Measurements from ENCODE around the gene TGFB2.
A peak's percentile ranks its signal among the peaks of the same experiment; 100 is the strongest.

TGFB2 gene

GRCh38 chr1:218374401-218375353 lies 29.5 kb downstream of the TGFB2 start:
- Histone ChIP-seq H3K27ac (ENCODE audit: low read depth, low read length, severe bottlenecking) (peak overlapping the region; percentile 77), H3K4me1 (ENCODE audit: control insufficient read depth, insufficient read depth, low read length, poor library complexity, severe bottlenecking) (peaks cover 46% of the 10 kb centered on the region), H3K9me3 (ENCODE audit: control insufficient read depth, low read length) (no peaks in the 10 kb centered on the region), H3K36me3 (ENCODE audit: control insufficient read depth, insufficient read depth, low read length) (peaks cover 23% of the 10 kb centered on the region), H3K4me3 (ENCODE audit: extremely low read depth, insufficient read depth, low read length, poor library complexity, severe bottlenecking) (no peak overlapping the region)
- 72 to 94% methylated on average over 2 to 3 of the region's 7 CpGs for WGBS, 2 experiments (ENCODE audit: insufficient coverage in 2 of 2)

GRCh38 chr1:218376722-218377121 lies 31.6 kb downstream of the TGFB2 start:
- no peak overlapping the region for H3K4me3 ChIP-seq (ENCODE audit: extremely low read depth, insufficient read depth, low read length, poor library complexity, severe bottlenecking)
- H3K36me3 ChIP-seq (ENCODE audit: control insufficient read depth, insufficient read depth, low read length): peaks cover 17% of the 10 kb centered on the region
- peaks cover 38% of the 10 kb centered on the region for H3K4me1 ChIP-seq (ENCODE audit: control insufficient read depth, insufficient read depth, low read length, poor library complexity, severe bottlenecking)
- peak overlapping the region; percentile 63 for H3K27ac ChIP-seq (ENCODE audit: low read depth, low read length, severe bottlenecking)
- 100% methylated on average over 1 to 2 of the region's 2 CpGs for WGBS, 2 experiments (ENCODE audit: insufficient coverage in 2 of 2)
- no peaks in the 10 kb centered on the region for H3K9me3 ChIP-seq (ENCODE audit: control insufficient read depth, low read length)

- Histone ChIP-seq H3K4me3 (ENCODE audit: extremely low read depth, insufficient read depth, low read length, poor library complexity, severe bottlenecking) (no peak overlapping the region), H3K27ac (ENCODE audit: low read depth, low read length, severe bottlenecking) (peak overlapping the region; percentile 63), H3K9me3 (ENCODE audit: control insufficient read depth, low read length) (no peaks in the 10 kb centered on the region), H3K36me3 (ENCODE audit: control insufficient read depth, insufficient read depth, low read length) (peaks cover 17% of the 10 kb centered on the region), H3K4me1 (ENCODE audit: control insufficient read depth, insufficient read depth, low read length, poor library complexity, severe bottlenecking) (peaks cover 34% of the 10 kb centered on the region)
- WGBS, 2 experiments (ENCODE audit: insufficient coverage in 2 of 2): 90% methylated on average over 2 of the region's 4 CpGs; no CpG with 5 or more reads in 1 of the 2 experiments
Measured at GRCh38 chr1:218377143-218377660, 32.1 kb downstream of the TGFB2 start.

GRCh38 chr1:218380125-218380977 lies 35.2 kb downstream of the TGFB2 start:
- Histone ChIP-seq H3K9me3 (ENCODE audit: control insufficient read depth, low read length) (no peaks in the 10 kb centered on the region), H3K4me3 (ENCODE audit: extremely low read depth, insufficient read depth, low read length, poor library complexity, severe bottlenecking) (no peak overlapping the region), H3K36me3 (ENCODE audit: control insufficient read depth, insufficient read depth, low read length) (peaks cover 17% of the 10 kb centered on the region), H3K27ac (ENCODE audit: low read depth, low read length, severe bottlenecking) (no peak overlapping the region), H3K4me1 (ENCODE audit: control insufficient read depth, insufficient read depth, low read length, poor library complexity, severe bottlenecking) (peaks cover 20% of the 10 kb centered on the region)
- WGBS, 2 experiments (ENCODE audit: insufficient coverage in 2 of 2): 94 to 100% methylated on average over 4 to 6 of the region's 7 CpGs

GRCh38 chr1:218382261-218382660 lies 37.1 kb downstream of the TGFB2 start:
- no peak overlapping the region for H3K27ac ChIP-seq (ENCODE audit: low read depth, low read length, severe bottlenecking)
- H3K4me3 ChIP-seq (ENCODE audit: extremely low read depth, insufficient read depth, low read length, poor library complexity, severe bottlenecking): no peak overlapping the region
- H3K9me3 ChIP-seq (ENCODE audit: control insufficient read depth, low read length): no peaks in the 10 kb centered on the region
- peaks cover 21% of the 10 kb centered on the region for H3K36me3 ChIP-seq (ENCODE audit: control insufficient read depth, insufficient read depth, low read length)
- 90 to 93% methylated on average over 1 to 3 of the region's 4 CpGs for WGBS, 2 experiments (ENCODE audit: insufficient coverage in 2 of 2)
- H3K4me1 ChIP-seq (ENCODE audit: control insufficient read depth, insufficient read depth, low read length, poor library complexity, severe bottlenecking): peaks cover 2% of the 10 kb centered on the region

- H3K9me3 ChIP-seq (ENCODE audit: control insufficient read depth, low read length): no peaks in the 10 kb centered on the region
- no peak overlapping the region for H3K4me3 ChIP-seq (ENCODE audit: extremely low read depth, insufficient read depth, low read length, poor library complexity, severe bottlenecking)
- 79 to 94% methylated on average over 2 of the region's 2 CpGs for WGBS, 2 experiments (ENCODE audit: insufficient coverage in 2 of 2)
- H3K4me1 ChIP-seq (ENCODE audit: control insufficient read depth, insufficient read depth, low read length, poor library complexity, severe bottlenecking): no peaks in the 10 kb centered on the region
- no peak overlapping the region for H3K27ac ChIP-seq (ENCODE audit: low read depth, low read length, severe bottlenecking)
- H3K36me3 ChIP-seq (ENCODE audit: control insufficient read depth, insufficient read depth, low read length): peaks cover 21% of the 10 kb centered on the region
Measured at GRCh38 chr1:218383051-218383450, 37.9 kb downstream of the TGFB2 start.

- H3K27ac ChIP-seq (ENCODE audit: low read depth, low read length, severe bottlenecking): no peak overlapping the region
- WGBS, 2 experiments (ENCODE audit: insufficient coverage in 2 of 2): 93 to 94% methylated on average over 3 to 4 of the region's 8 CpGs
- peaks cover 15% of the 10 kb centered on the region for H3K36me3 ChIP-seq (ENCODE audit: control insufficient read depth, insufficient read depth, low read length)
- no peaks in the 10 kb centered on the region for H3K4me1 ChIP-seq (ENCODE audit: control insufficient read depth, insufficient read depth, low read length, poor library complexity, severe bottlenecking)
- no peak overlapping the region for H3K4me3 ChIP-seq (ENCODE audit: extremely low read depth, insufficient read depth, low read length, poor library complexity, severe bottlenecking)
- H3K9me3 ChIP-seq (ENCODE audit: control insufficient read depth, low read length): no peaks in the 10 kb centered on the region
Measured at GRCh38 chr1:218383681-218384080, 38.5 kb downstream of the TGFB2 start.

- H3K9me3 ChIP-seq (ENCODE audit: control insufficient read depth, low read length): no peaks in the 10 kb centered on the region
- H3K27ac ChIP-seq (ENCODE audit: low read depth, low read length, severe bottlenecking): no peak overlapping the region
- 87 to 90% methylated on average over 4 of the region's 6 CpGs for WGBS, 2 experiments (ENCODE audit: insufficient coverage in 2 of 2)
- no peaks in the 10 kb centered on the region for H3K4me1 ChIP-seq (ENCODE audit: control insufficient read depth, insufficient read depth, low read length, poor library complexity, severe bottlenecking)
- no peak overlapping the region for H3K4me3 ChIP-seq (ENCODE audit: extremely low read depth, insufficient read depth, low read length, poor library complexity, severe bottlenecking)
- H3K36me3 ChIP-seq (ENCODE audit: control insufficient read depth, insufficient read depth, low read length): peaks cover 14% of the 10 kb centered on the region
Measured at GRCh38 chr1:218384581-218384993, 39.5 kb downstream of the TGFB2 start.

GRCh38 chr1:218388591-218388990 lies 43.5 kb downstream of the TGFB2 start:
- WGBS, 2 experiments (ENCODE audit: insufficient coverage in 2 of 2): 92 to 98% methylated on average over 5 of the region's 8 CpGs
- Histone ChIP-seq H3K36me3 (ENCODE audit: control insufficient read depth, insufficient read depth, low read length) (peaks cover 19% of the 10 kb centered on the region), H3K27ac (ENCODE audit: low read depth, low read length, severe bottlenecking) (no peak overlapping the region), H3K4me1 (ENCODE audit: control insufficient read depth, insufficient read depth, low read length, poor library complexity, severe bottlenecking) (no peaks in the 10 kb centered on the region), H3K9me3 (ENCODE audit: control insufficient read depth, low read length) (no peaks in the 10 kb centered on the region), H3K4me3 (ENCODE audit: extremely low read depth, insufficient read depth, low read length, poor library complexity, severe bottlenecking) (no peak overlapping the region)

- Histone ChIP-seq H3K4me1 (ENCODE audit: control insufficient read depth, insufficient read depth, low read length, poor library complexity, severe bottlenecking) (no peaks in the 10 kb centered on the region), H3K27ac (ENCODE audit: low read depth, low read length, severe bottlenecking) (no peak overlapping the region), H3K36me3 (ENCODE audit: control insufficient read depth, insufficient read depth, low read length) (peaks cover 31% of the 10 kb centered on the region), H3K9me3 (ENCODE audit: control insufficient read depth, low read length) (no peaks in the 10 kb centered on the region), H3K4me3 (ENCODE audit: extremely low read depth, insufficient read depth, low read length, poor library complexity, severe bottlenecking) (no peak overlapping the region)
- 100% methylated on average over 1 of the region's 3 CpGs; no CpG with 5 or more reads in 1 of the 2 experiments for WGBS, 2 experiments (ENCODE audit: insufficient coverage in 2 of 2)
Measured at GRCh38 chr1:218390618-218391017, 45.5 kb downstream of the TGFB2 start.

Data from mesodermal cell (in vitro differentiated cells).